Fibroblast of peridontal ligament (primary cell): Measurements from ENCODE around the gene BPIFA1.

Source experiments
- DNase-seq: peaks from one replicate; pipeline ENCODE4 v3.0.0-alpha.2; 2010; ENCODE audit errors: extremely low read depth

Gene BPIFA1

GRCh38 chr20:33239979-33240736, 4.4 kb downstream of the BPIFA1 start:
- no peak for DNase-seq

GRCh38 chr20:33240923-33241322, 5.1 kb downstream of the BPIFA1 start:
- no peak for DNase-seq

GRCh38 chr20:33242319-33243100, 6.7 kb downstream of the BPIFA1 start:
- DNase-seq, result no peak

- DNase-seq, result no peak
Observed at GRCh38 chr20:33246077-33246476, 10.3 kb downstream of the BPIFA1 start.

- DNase-seq, result no peak
Observed at GRCh38 chr20:33249456-33249855, 13.7 kb downstream of the BPIFA1 start.

- DNase-seq, result no peak
Observed at GRCh38 chr20:33250666-33251065, 14.9 kb downstream of the BPIFA1 start.

- no peak for DNase-seq
Observed at GRCh38 chr20:33251496-33251895, 15.7 kb downstream of the BPIFA1 start.

GRCh38 chr20:33252460-33252859, 16.7 kb downstream of the BPIFA1 start:
- no peak for DNase-seq

GRCh38 chr20:33255005-33255404, 19.2 kb downstream of the BPIFA1 start:
- DNase-seq, result no peak

GRCh38 chr20:33257237-33257636, 21.4 kb downstream of the BPIFA1 start:
- DNase-seq, result no peak

GRCh38 chr20:33259371-33259770, 23.6 kb downstream of the BPIFA1 start:
- DNase-seq, result no peak

GRCh38 chr20:33261465-33261864, 25.7 kb downstream of the BPIFA1 start:
- DNase-seq, result no peak

- peak; percentile 55 for DNase-seq
Observed at GRCh38 chr20:33262658-33263065, 26.9 kb downstream of the BPIFA1 start.

- DNase-seq, result no peak
Observed at GRCh38 chr20:33263784-33264183, 28.0 kb downstream of the BPIFA1 start.

GRCh38 chr20:33267701-33268100, 31.9 kb downstream of the BPIFA1 start:
- no peak for DNase-seq

GRCh38 chr20:33272155-33272873, 36.5 kb downstream of the BPIFA1 start:
- no peak for DNase-seq

GRCh38 chr20:33273117-33273851, 37.5 kb downstream of the BPIFA1 start:
- DNase-seq, result no peak

- no peak for DNase-seq
Observed at GRCh38 chr20:33275215-33275614, 39.4 kb downstream of the BPIFA1 start.

- DNase-seq, result no peak
Observed at GRCh38 chr20:33275871-33276270, 40.1 kb downstream of the BPIFA1 start.

- no peak for DNase-seq
Observed at GRCh38 chr20:33276303-33277113, 40.7 kb downstream of the BPIFA1 start.
